HepG2 (cell line): ENCODE results near the gene KLHL36. TPM values are rescaled to one million over a fixed set of nuclear protein-coding genes. Genes with fewer than 3 reads are reported as not detected.

Experiments
- ATAC-seq: fragments of 200-7000 bp; cut with Tn5 transposase; 3 replicates; pipeline ENCODE4 v1.9.1; 2020; ENCODE audit warnings: mild to moderate bottlenecking, moderate library complexity
- BruUV-seq: library from RNA; stranded (reverse); fragments of 400-500 nt; replicated peaks from 2 replicates; lab custom pipeline; 2021; lab: Mats Ljungman, UMichigan
- CTCF ChIA-PET: fragments of 300-600 bp; formaldehyde crosslinking; extraction: SDS; loops from one replicate; lab custom pipeline; 2021; ENCODE audit warnings: low total read pairs, inconsistent platforms, low intra/inter-chr PET ratio; lab: Yijun Ruan, JAX
- POLR2A ChIA-PET: fragments of 350-600 bp; sonication (Branson Sonifier 250); formaldehyde crosslinking; loops from one replicate; lab custom pipeline; 2020; ENCODE audit warnings: antibody characterized with exemption, inconsistent platforms; lab: Yijun Ruan, JAX
- DNase-seq: peaks from one replicate; pipeline ENCODE4 v3.0.0-alpha.2; 2015; ENCODE audit warnings: low spot score
- FAIRE-seq: peaks from 3 replicates; lab custom pipeline; 2011; peaks lifted over from hg19 to GRCh38; lab: Jason Lieb, UNC
- H2AFZ ChIP-seq: one replicate; pipeline ENCODE4 v1.6.1; 2011; ENCODE audit warnings: low read length, inconsistent platforms
- H3K27ac ChIP-seq: fragments of 300-600 bp; 3 replicates; pipeline ENCODE4 v1.8.0; 2011; ENCODE audit warnings: mixed run types, mild to moderate bottlenecking, mixed read lengths, low read length, inconsistent platforms; ENCODE audit not compliant: insufficient read depth; ENCODE audit errors: extremely low read length
- H3K27me3 ChIP-seq, 2 experiments: fragments of 200-600 bp in 1 of 2; 2 replicates in 1 of 2; 3 replicates in 1 of 2; pipeline versions ENCODE4 v1.6.0 to v1.8.0; 2011; ENCODE audit warnings: low read length in 2 of 2, mild to moderate bottlenecking in 2 of 2, moderate library complexity in 2 of 2, inconsistent platforms in 1 of 2; ENCODE audit not compliant: insufficient read depth in 2 of 2, control insufficient read depth in 1 of 2
- H3K36me3 ChIP-seq, 2 experiments: fragments of 200-600 bp in 1 of 2; replicated peaks in 1 of 2; 2 replicates in 1 of 2; 3 replicates in 1 of 2; pipeline versions ENCODE4 v1.5.1 to v1.8.0; 2011; ENCODE audit warnings: low read length in 2 of 2, inconsistent platforms in 1 of 2; ENCODE audit not compliant: insufficient read depth in 2 of 2, control insufficient read depth in 1 of 2
- H3K4me1 ChIP-seq: 2 replicates; pipeline ENCODE4 v1.5.1; 2012; ENCODE audit warnings: low read length, inconsistent platforms; ENCODE audit not compliant: insufficient read depth
- H3K4me2 ChIP-seq: 2 replicates; pipeline ENCODE4 v1.6.0; 2011; ENCODE audit warnings: low read depth, low read length, inconsistent platforms
- H3K4me3 ChIP-seq, 3 experiments: fragments of 200-600 bp in 1 of 3; sonication (generic), shearing (Covaris generic) in 1 of 3; replicated peaks in 1 of 3; 2 replicates each; pipeline ENCODE4 v1.5.1; 2011 to 2016; ENCODE audit warnings: low read length in 3 of 3, inconsistent platforms in 2 of 3, low read depth in 2 of 3, mild to moderate bottlenecking in 2 of 3, control low read depth in 1 of 3, mixed read lengths in 1 of 3; ENCODE audit not compliant: insufficient read depth in 1 of 3
- H3K79me2 ChIP-seq: one replicate; pipeline ENCODE4 v1.6.1; 2011; ENCODE audit warnings: low read length, inconsistent platforms; ENCODE audit not compliant: insufficient read depth
- H3K9ac ChIP-seq: 2 replicates; pipeline ENCODE4 v1.6.0; 2011; ENCODE audit warnings: mild to moderate bottlenecking, low read depth, low read length, inconsistent platforms; ENCODE audit not compliant: insufficient read depth
- H3K9me3 ChIP-seq: 2 replicates; pipeline ENCODE4 v1.5.1; 2012; ENCODE audit warnings: mild to moderate bottlenecking, low read length
- H4K20me1 ChIP-seq: 2 replicates; pipeline ENCODE4 v1.6.0; 2011; ENCODE audit warnings: inconsistent platforms, mild to moderate bottlenecking, low read length, moderate library complexity; ENCODE audit not compliant: insufficient read depth
- SNAPC4 ChIP-seq: sonication (generic); formaldehyde crosslinking; IDR thresholded peaks from 2 replicates; pipeline ENCODE4 v1.4.0; 2020; ENCODE audit warnings: mild to moderate bottlenecking, missing genetic modification reagents
- ZFP36 ChIP-seq: fragments of 150-350 bp; IDR thresholded peaks from 2 replicates; pipeline ENCODE4 v1.6.1; 2018; ENCODE audit warnings: borderline replicate concordance, low read length, low read depth; ENCODE audit not compliant: partially characterized antibody
- WGBS: methylation state at CpG from one replicate; pipeline ENCODE4 v1.1.6; 2017; ENCODE audit warnings: low lambda C conversion rate; 5-methylcytosine and 5-hydroxymethylcytosine counted together
- in situ Hi-C: cut with HindIII; loops from 2 replicates; pipeline ENCODE4 v1.10.0; 2017; ENCODE audit warnings: low pct_unique_long_range_greater_than_20kb; ENCODE audit not compliant: extremely low pct_ligation_motif_present
- intact Hi-C: fragments of 100-400 bp; cut with micrococcal nuclease; formaldehyde crosslinking; loops from one replicate; pipeline ENCODE4 v1.10.0; 2022; ENCODE audit not compliant: unreplicated experiment
- polyA plus RNA-seq, 8 experiments: library from polyadenylated mRNA; depleted of rRNA in 3 of 8; stranded (reverse) in 7 of 8; unstranded in 1 of 8; fragments of >200 nt; fragmentation: Illumina TruSeq in 4 of 8; extraction: Trizol in 4 of 8; gene quantifications; 2 replicates each; pipeline versions ENCODE4 v1.2.1 to v1.2.3, GENCODE V29; 2011 to 2016; ENCODE audit warnings: low read depth in 4 of 8, missing spikeins in 1 of 8, mixed read lengths in 1 of 8; ENCODE audit not compliant: insufficient read depth in 1 of 8
- total RNA-seq, 5 experiments: library from RNA; depleted of rRNA; stranded (reverse); fragments of >200 nt; fragmentation: Illumina TruSeq; extraction: Trizol; gene quantifications; 2 replicates each; pipeline ENCODE4 v1.2.3, GENCODE V29; 2016; ENCODE audit warnings: low read depth in 1 of 5

Gene KLHL36
- total and polyA plus RNA-seq, 2 of the 13 experiments (the other 11 are each of a cell fraction or from before 2014, with no cell fraction given): 24.3 to 26.0 TPM

- DNase-seq: no peak
- WGBS: 79% methylated on average over 7 of the region's 7 CpGs
- H3K4me1 ChIP-seq: peaks cover 24% of the 10 kb centered on the region
- peaks cover 0 to 1% of the 10 kb centered on the region in 2 experiments; a peak in 2 of 5 replicates for H3K36me3 ChIP-seq
- no peaks in the 10 kb centered on the region for H3K79me2 ChIP-seq
- H3K4me2 ChIP-seq: no peak overlapping the region
- TF ChIP-seq SNAPC4 (no peak), ZFP36 (peak; percentile 33)
- ChIA-PET CTCF (no interaction called here), POLR2A (no interaction called here)
- no peak overlapping the region for H3K27ac ChIP-seq
- in situ Hi-C loops (no loop called here), intact Hi-C loops (no loop called here)
- H2AFZ ChIP-seq: no peak overlapping the region
- FAIRE-seq: no peak
- H3K9ac ChIP-seq: no peak overlapping the region
- H3K27me3 ChIP-seq: no peaks in the 10 kb centered on the region; a peak in 1 of 5 replicates
- no peaks in the 10 kb centered on the region; the same call in 1 of the 2 replicates for H4K20me1 ChIP-seq
- H3K4me3 ChIP-seq: no peak overlapping the region
- no peaks in the 10 kb centered on the region for H3K9me3 ChIP-seq
- BruUV-seq: no TSS peak
- no peak for ATAC-seq
Observed at GRCh38 chr16:84613408-84614072, 34.8 kb upstream of the KLHL36 start.
